ENCODE results near the gene FRMD4A.

DNA sequence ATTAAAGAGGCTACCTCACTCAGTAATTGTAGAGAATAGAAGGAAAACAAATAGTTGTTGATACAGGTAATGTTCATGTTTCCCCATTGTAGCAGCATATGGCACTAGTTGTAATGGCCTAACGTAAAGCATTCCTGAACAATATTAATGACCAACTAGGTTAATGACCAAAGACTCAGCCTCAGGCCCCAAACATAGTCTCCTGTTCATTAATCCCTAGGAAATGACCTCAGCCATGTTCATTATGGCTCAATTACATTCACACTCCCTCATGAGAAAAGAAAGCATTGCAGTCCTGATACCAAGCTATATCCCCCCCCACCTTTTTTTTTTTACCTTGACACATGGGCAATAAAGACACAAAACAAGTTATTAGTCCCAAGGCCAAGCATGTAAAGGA is 12.7 kb downstream of the FRMD4A start:
- TF ChIP-seq POLR2A (IDR thresholded peaks at IDR 0.05) (no peak), POLR2AphosphoS5 (IDR thresholded peaks at IDR 0.05) (no peak)
- TF ChIP-seq, protein P1, sequence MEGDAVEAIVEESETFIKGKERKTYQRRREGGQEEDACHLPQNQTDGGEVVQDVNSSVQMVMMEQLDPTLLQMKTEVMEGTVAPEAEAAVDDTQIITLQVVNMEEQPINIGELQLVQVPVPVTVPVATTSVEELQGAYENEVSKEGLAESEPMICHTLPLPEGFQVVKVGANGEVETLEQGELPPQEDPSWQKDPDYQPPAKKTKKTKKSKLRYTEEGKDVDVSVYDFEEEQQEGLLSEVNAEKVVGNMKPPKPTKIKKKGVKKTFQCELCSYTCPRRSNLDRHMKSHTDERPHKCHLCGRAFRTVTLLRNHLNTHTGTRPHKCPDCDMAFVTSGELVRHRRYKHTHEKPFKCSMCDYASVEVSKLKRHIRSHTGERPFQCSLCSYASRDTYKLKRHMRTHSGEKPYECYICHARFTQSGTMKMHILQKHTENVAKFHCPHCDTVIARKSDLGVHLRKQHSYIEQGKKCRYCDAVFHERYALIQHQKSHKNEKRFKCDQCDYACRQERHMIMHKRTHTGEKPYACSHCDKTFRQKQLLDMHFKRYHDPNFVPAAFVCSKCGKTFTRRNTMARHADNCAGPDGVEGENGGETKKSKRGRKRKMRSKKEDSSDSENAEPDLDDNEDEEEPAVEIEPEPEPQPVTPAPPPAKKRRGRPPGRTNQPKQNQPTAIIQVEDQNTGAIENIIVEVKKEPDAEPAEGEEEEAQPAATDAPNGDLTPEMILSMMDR (IDR thresholded peaks at IDR 0.05): no peak
